ENCODE measurements around the gene NEIL3.
A peak's percentile ranks its signal among the peaks of the same experiment; 100 is the strongest.
"Not testable (repeated sequence)": the region's sequence is repeated elsewhere in the genome, so short reads cannot be mapped to it uniquely, and the experiment has no call there.

NEIL3 gene

DNA sequence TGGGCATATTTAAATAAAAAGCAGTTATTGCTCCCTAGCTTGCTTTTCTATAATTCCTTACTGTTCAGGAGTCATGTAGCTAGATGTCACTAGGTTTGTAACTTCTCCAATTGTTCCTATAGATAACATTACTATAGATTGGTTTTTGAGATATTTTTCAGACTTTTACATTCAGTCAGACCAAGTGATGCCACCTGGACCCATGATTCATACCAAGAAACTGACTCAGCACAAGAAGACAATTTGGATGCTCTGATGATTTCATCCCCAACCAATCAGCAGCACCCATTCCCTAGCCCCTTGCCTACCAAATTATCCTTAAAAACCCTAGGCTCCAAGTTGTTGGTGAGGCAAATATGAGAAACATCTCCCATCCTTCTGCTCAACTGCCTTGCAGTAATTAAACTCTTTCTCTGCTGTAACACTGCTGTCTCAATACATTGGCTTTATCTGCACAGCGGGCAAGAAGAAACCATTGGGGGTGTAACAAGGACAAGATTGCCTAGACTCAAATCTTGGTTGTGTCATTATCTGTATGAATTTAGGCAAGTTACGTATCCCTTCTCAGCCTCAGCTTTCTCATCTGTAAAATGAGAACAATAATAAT, 11.8 kb upstream of the NEIL3 start:
- Histone ChIP-seq H3K4me3 (no peak overlapping the region), H3K27ac (no peak overlapping the region)

DNA sequence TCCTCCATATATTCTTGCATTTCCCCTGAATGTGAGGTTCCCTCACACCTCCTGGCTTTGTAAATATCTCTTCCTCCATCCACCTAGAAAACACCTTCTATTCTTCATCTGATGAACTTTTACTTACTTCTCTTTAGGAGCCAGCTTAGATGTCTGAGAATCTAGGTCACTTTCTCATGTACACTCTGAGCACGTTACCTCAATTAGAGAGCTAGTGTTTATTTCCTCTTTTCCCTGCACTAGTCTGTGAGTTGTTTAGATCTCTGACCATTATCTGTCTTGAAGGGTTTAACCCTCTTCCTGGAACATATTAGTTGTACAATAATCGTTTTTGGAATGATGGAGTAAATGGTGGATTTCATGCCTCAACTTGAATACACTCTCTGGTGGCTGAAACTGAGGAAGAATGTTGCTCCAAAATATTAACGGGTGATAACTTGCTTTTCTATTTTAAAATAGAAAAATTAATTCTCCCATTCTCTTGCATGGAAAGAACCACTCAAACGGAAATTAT, 8.5 kb upstream of the NEIL3 start:
- Histone ChIP-seq H3K27ac (no peak overlapping the region), H3K4me3 (no peak overlapping the region)

- Histone ChIP-seq H3K27ac (no peak overlapping the region), H3K4me3 (no peak overlapping the region)
Observed at GRCh38 chr4:177302371-177303100, 7.1 kb upstream of the NEIL3 start.

DNA sequence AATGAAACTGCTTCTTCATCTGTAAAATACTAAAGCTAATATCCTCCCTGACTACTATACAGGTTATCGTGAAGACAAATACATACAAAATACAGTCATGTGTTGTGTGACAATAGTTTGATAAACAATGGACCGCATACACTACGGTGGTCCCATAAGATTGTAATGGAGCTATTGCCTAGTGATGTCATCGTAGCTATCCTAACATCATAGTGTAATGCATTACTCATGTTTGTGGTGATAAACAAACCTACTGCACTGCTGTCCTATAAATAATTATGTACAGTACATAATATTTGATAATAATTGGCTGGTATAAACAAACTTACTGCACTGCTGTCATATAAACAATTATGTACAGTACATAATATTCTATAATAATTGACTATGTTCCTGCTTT, 5.6 kb upstream of the NEIL3 start:
- Histone ChIP-seq H3K27ac (no peak overlapping the region), H3K4me3 (no peak overlapping the region)

GRCh38 chr4:177304864-177305263, 4.8 kb upstream of the NEIL3 start:
- not testable (repeated sequence) for H3K27ac ChIP-seq, H3K4me3 ChIP-seq

DNA sequence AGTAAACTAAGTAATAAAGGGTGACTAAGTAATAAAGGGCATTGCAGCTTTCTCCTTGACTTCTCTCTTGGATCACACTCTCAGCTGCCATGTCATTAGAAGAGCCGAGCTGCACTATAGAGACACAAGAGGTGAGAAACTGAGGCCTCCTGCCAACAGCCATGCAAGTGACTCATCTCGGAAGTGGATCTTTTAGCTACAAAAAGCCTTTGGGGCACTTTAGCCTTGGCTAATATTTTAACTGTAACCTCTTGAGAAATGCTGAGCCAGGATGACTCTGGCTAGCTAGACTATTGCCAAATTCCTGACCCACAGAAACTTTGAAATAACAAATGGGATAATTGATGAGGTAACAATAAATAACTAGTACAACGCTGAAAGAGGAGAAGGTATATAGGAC, 1.5 kb upstream of the NEIL3 start:
- Histone ChIP-seq H3K4me3 (no peak overlapping the region), H3K27ac (peak overlapping the region in 4 of 21 experiments; percentile 16 to 69 (median 44))

DNA sequence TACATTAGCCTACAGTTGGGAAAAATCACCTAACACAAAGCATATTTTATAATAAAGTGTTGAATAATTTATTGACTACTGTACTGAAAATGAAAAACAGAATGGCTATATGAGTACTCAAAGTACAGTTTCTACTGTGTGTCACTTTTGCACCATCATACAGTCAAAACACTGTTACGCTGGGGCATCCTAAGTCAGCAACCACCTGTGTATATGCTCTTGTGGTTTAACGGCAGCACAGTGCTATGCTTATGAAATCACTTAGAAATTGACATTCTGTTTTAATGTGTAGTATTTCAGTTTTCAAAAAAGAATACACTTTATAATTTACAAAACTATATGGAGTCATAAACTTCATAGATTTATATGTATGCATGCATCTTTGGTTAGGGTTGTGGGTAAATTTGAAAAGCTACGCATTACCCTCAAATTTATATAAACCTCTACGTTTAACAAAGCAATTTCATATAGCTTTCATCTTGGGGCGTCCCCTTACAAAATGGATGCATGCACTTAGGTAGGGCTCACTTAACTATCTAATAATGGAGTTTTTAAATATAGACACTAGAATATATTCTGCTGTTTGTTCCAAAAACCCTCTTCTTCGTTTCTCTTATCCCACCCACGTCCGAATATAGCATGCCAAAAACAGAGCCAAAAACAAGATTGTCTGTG, 690 bp upstream of the NEIL3 start:
- peak overlapping the region; percentile 54 to 94 (median 74) for H3K4me3 ChIP-seq

DNA sequence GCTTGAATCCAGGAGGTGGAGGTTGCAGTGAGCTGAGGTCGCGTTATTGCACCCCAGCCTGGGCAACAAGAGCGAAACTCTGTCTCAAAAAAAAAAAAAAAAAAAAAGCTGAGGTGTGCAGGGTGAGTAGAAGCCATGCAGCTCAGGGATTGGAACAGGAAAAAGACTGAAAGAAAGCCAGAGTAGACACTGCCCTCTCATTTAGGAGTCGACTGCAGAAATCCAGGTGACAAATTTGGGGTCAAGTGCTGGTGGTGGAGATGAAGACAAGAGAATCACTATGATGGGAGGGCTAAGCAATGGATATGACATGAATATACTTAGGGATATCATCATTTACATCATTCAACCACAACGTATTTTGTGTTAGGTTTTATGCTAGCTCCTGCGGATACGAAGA, 1.9 kb downstream of the NEIL3 start:
- no peak overlapping the region for H3K4me3 ChIP-seq
- H3K27ac ChIP-seq: peak overlapping the region in 1 of 21 experiments; percentile 49

More for the DNA sequence above, 690 bp upstream of the NEIL3 start:
- H3K27ac ChIP-seq: peak overlapping the region in 10 of 21 experiments; percentile 25 to 71 (median 54)

GRCh38 chr4:177313263-177313662, 3.6 kb downstream of the NEIL3 start:
- H3K4me3 ChIP-seq: no peak overlapping the region
- H3K27ac ChIP-seq: peak overlapping the region in 1 of 21 experiments; percentile 2

DNA sequence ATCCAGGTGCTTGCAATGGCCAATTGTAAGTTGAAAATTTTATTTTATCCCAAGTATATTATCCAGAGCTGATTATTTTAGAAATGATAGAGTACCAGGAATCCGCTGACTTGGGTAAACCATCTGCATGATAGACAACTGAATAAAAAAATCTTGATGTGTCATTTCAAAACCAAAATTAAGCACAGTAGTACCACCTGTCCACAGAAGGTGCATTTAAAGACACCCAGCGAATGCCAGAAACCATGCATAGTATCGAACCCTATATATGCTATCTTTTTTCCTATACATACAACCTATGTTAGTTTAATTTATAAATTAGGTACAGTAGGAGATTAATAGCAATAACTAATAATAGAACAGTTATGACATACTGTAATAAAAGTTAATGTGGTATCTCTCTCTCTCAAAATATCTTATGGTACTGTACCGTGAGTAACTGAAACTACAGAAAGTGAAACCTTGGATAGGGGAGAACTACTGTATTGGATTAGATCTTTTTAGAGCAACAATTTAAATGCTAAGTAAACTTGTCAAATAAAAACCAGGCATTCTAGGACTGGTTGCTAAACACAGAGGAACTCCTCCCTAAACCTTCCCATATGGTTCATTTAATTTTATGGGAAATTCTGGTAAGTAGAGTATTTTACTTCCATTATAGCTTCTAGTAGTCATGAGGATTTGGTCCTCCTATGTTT, 6.2 kb downstream of the NEIL3 start:
- Histone ChIP-seq H3K27ac (peak overlapping the region in 5 of 21 experiments; percentile 7 to 80 (median 48)), H3K4me3 (peak overlapping the region in 2 of 7 experiments; percentile 8 to 10)

DNA sequence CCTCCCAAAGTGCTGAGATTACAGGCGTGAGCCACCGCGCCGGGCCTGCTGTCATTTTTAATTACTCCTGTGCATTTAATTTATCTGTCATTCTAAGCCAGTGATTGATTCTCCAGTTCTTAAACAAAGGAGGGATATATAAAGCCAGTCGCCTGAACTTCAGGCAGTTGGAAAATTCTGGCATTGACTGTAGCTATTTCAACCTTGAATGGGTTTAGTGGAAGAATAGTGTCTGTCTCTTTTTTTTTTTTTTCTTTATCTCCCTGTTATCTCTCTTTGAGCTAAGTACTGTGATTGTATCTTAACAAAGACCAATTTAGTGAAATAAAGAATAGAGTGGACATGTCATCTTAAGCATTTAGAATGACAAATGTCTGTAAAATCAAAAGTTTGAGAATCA, 11.0 kb downstream of the NEIL3 start:
- Histone ChIP-seq H3K4me3 (no peak overlapping the region), H3K27ac (no peak overlapping the region)

DNA sequence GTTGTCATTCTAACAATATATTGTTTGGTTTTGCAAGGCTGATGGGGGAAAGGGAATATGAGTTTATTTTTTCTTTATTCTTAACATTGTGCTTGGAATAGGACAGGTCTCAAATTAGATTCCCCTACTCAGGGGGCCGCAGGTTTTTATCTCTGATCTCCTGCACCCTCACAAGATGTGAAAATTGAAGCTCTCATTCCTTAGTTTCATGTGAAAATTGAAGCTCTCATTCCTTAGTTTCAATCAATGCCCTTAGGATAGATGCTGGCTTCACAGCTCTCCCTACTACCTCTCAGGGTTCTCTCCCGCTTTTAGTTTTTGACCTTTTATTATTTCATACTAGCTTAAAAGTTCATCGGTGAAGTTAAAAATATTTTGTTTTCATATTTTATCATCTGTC, 12.0 kb downstream of the NEIL3 start:
- H3K4me3 ChIP-seq: no peak overlapping the region

GRCh38 chr4:177322266-177322665, 12.6 kb downstream of the NEIL3 start:
- H3K27ac ChIP-seq: no peak overlapping the region

More for the DNA sequence above, 12.0 kb downstream of the NEIL3 start:
- H3K27ac ChIP-seq: no peak overlapping the region

DNA sequence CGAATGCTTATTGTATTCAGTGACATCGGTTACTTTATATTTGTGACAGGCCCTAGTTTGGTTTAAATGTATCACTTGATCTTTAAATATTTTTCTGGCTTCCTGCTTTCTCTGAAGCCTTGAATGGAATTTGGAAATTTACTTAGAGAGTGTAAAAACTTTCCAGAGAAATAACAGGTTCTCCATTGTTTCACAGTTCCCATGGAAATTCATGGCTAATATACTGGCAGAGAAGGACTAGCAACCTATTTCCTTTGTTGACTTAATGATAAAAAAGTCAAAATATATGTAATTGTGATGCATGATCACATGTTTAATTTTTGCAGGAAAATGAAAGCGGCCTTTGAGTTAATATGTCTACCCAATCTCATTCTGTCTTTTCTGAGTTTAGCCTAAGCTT, 13.2 kb downstream of the NEIL3 start:
- no peak overlapping the region for H3K27ac ChIP-seq
- H3K4me3 ChIP-seq: no peak overlapping the region

More at GRCh38 chr4:177322266-177322665, 12.6 kb downstream of the NEIL3 start:
- no peak overlapping the region for H3K4me3 ChIP-seq

- Histone ChIP-seq H3K27ac (peak overlapping the region in 1 of 21 experiments; percentile 29), H3K4me3 (no peak overlapping the region)
Observed at GRCh38 chr4:177323416-177323815, 13.7 kb downstream of the NEIL3 start.

- Histone ChIP-seq H3K27ac (no peak overlapping the region), H3K4me3 (no peak overlapping the region)
Observed at GRCh38 chr4:177332119-177332518, 22.4 kb downstream of the NEIL3 start.

DNA sequence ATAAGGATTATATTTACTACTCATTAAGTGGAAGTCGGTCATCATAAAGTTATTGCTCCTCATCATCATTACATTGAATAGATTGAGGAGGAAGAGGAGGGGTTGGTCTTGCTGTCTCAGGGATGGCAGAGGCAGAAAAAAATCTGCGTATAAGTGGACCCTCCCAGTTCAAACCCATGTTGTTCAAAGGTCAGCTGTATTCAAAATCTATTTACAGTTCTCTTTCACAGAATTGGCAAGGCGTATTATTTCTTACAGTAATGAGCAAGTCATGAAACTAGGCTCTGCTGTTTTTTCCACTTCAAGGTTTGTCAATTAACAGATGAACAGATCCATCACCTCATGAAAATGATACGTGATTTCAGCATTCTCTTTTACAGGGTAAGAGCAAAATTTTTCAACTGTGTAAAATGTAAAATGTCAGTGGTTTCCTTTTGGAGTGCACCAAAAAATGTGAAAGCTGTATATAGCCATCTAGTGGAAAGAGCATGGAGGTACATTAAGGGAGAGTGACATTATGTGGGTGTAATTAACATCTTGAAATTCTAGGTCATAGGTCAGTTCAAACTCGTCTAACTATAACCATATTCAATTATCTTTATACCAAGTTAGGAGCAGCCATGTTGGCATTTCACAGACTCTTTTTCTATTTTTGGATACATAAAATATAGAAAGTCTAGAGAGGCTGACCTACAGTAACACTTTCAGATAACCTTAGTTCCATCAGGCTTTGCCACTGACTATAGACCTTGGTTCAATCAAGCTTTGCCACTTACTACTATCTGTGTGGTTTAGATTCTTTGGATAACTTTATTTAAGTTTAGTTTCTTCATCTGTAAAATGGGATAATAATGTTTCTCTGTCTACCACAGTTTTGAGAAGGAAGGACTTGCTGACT, 30.1 kb downstream of the NEIL3 start:
- Histone ChIP-seq H3K4me3 (no peak overlapping the region), H3K27ac (peak overlapping the region in 1 of 21 experiments; percentile 33)

- no peak overlapping the region for H3K27ac ChIP-seq
- no peak overlapping the region for H3K4me3 ChIP-seq
Observed at GRCh38 chr4:177348348-177348747, 38.7 kb downstream of the NEIL3 start.

DNA sequence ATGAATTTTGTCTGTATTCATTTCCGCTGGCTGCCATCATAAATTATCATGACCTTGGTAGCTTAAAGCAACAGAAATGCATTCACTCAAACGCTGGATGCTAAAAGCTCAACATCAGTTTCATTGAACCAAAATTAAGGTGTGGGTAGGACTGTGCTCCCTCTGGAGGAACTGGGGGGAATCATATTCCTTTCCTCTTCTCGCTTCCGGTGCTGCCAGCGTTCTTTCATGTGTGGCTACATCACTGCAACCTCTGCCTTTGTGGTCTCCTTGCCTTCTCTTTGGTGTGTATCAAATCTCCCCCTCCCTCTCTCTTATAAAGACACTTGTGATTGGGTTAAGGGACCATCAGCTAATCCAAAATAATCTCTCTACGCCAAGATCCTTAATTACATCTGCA, 39.5 kb downstream of the NEIL3 start:
- Histone ChIP-seq H3K27ac (no peak overlapping the region), H3K4me3 (no peak overlapping the region)

Measured in skin epidermis (tissue), 12 donors.